ENCODE results near the gene TAPBP. TPM values are rescaled to one million over a fixed set of nuclear protein-coding genes. Genes with fewer than 3 reads are reported as not detected.

Gene TAPBP
- total and polyA plus RNA-seq, 9 of the 15 experiments (the other 6 are each of a cell fraction or from before 2014, with no cell fraction given) = 5.6 to 74.0 (median 22.3) TPM

DNA sequence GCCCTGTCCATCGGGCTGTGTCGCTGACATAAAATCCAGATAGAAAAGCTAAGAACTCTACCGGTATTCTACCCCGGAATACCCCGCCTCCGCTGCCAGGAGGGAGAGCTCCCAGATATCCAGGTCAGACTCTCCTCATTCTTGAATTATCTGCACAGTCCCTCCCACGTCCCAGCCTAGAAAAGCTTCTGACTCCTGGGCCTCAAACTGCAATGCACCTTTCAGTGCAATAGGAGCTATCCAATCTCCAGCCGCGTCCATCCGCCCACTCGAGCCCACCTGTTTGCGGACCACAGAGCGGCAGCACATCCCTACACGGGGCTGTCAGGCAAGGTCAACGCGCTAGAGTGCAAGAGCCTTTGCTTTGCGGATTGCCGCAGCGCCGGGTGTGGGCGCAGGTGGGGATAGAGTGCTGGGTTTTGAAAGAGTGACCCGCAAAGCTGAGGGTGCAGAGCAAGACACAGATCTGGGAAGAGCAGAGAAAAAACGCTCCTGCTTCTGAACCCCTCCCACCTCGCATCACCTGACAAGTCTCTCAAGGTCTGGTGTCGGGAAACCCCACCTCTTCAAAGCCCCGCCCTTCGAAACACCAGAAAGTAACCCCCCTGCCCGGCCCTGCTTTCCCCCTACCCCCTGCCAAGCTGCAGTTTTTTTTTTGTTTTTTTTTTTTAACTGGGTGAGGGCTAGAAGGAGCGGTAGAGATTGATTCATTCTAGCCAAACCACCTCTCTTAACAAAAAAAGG lies 1.3 kb downstream of the TAPBP start (continued):
- TF ChIP-seq RBM17 (IDR thresholded peaks at IDR 0.05; ENCODE audit: borderline replicate concordance, low read depth, low read length) (no peak), ELF1 (tag; IDR thresholded peaks at IDR 0.05) (no peak), SOX6 (IDR thresholded peaks at IDR 0.05) (no peak), C11orf30 (IDR thresholded peaks at IDR 0.05; ENCODE audit: low read depth) (no peak), YY1 (IDR thresholded peaks at IDR 0.05; ENCODE audit: borderline replicate concordance in 1 of 3, control insufficient read depth in 1 of 3, extremely low read depth in 1 of 3, insufficient read depth in 3 of 3, insufficient read length in 1 of 3, insufficient replicate concordance in 2 of 3, low read depth in 1 of 3, low read length in 2 of 3) (peak in 2 of 3 experiments; percentile 4 to 7), ILK (tag; IDR thresholded peaks at IDR 0.05; ENCODE audit: borderline replicate concordance, low read depth) (no peak)
- TF ChIP-seq, protein P1, sequence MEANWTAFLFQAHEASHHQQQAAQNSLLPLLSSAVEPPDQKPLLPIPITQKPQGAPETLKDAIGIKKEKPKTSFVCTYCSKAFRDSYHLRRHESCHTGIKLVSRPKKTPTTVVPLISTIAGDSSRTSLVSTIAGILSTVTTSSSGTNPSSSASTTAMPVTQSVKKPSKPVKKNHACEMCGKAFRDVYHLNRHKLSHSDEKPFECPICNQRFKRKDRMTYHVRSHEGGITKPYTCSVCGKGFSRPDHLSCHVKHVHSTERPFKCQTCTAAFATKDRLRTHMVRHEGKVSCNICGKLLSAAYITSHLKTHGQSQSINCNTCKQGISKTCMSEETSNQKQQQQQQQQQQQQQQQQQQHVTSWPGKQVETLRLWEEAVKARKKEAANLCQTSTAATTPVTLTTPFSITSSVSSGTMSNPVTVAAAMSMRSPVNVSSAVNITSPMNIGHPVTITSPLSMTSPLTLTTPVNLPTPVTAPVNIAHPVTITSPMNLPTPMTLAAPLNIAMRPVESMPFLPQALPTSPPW (CRISPR knock-in tag; IDR thresholded peaks at IDR 0.05) = peak; percentile 84
- TF ChIP-seq, protein P2, sequence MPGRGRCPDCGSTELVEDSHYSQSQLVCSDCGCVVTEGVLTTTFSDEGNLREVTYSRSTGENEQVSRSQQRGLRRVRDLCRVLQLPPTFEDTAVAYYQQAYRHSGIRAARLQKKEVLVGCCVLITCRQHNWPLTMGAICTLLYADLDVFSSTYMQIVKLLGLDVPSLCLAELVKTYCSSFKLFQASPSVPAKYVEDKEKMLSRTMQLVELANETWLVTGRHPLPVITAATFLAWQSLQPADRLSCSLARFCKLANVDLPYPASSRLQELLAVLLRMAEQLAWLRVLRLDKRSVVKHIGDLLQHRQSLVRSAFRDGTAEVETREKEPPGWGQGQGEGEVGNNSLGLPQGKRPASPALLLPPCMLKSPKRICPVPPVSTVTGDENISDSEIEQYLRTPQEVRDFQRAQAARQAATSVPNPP (IDR thresholded peaks at IDR 0.05; ENCODE audit: borderline replicate concordance, insufficient read depth, insufficient read length) = no peak
- TF ChIP-seq, protein P3, sequence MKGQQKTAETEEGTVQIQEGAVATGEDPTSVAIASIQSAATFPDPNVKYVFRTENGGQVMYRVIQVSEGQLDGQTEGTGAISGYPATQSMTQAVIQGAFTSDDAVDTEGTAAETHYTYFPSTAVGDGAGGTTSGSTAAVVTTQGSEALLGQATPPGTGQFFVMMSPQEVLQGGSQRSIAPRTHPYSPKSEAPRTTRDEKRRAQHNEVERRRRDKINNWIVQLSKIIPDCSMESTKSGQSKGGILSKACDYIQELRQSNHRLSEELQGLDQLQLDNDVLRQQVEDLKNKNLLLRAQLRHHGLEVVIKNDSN (CRISPR knock-in tag; IDR thresholded peaks at IDR 0.05) = peak; percentile 72
- TF ChIP-seq, protein P4, sequence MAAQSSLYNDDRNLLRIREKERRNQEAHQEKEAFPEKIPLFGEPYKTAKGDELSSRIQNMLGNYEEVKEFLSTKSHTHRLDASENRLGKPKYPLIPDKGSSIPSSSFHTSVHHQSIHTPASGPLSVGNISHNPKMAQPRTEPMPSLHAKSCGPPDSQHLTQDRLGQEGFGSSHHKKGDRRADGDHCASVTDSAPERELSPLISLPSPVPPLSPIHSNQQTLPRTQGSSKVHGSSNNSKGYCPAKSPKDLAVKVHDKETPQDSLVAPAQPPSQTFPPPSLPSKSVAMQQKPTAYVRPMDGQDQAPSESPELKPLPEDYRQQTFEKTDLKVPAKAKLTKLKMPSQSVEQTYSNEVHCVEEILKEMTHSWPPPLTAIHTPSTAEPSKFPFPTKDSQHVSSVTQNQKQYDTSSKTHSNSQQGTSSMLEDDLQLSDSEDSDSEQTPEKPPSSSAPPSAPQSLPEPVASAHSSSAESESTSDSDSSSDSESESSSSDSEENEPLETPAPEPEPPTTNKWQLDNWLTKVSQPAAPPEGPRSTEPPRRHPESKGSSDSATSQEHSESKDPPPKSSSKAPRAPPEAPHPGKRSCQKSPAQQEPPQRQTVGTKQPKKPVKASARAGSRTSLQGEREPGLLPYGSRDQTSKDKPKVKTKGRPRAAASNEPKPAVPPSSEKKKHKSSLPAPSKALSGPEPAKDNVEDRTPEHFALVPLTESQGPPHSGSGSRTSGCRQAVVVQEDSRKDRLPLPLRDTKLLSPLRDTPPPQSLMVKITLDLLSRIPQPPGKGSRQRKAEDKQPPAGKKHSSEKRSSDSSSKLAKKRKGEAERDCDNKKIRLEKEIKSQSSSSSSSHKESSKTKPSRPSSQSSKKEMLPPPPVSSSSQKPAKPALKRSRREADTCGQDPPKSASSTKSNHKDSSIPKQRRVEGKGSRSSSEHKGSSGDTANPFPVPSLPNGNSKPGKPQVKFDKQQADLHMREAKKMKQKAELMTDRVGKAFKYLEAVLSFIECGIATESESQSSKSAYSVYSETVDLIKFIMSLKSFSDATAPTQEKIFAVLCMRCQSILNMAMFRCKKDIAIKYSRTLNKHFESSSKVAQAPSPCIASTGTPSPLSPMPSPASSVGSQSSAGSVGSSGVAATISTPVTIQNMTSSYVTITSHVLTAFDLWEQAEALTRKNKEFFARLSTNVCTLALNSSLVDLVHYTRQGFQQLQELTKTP (IDR thresholded peaks at IDR 0.05; ENCODE audit: low read depth in 1 of 2, partially characterized antibody in 2 of 2) = no peak
- TF ChIP-seq, protein P5, sequence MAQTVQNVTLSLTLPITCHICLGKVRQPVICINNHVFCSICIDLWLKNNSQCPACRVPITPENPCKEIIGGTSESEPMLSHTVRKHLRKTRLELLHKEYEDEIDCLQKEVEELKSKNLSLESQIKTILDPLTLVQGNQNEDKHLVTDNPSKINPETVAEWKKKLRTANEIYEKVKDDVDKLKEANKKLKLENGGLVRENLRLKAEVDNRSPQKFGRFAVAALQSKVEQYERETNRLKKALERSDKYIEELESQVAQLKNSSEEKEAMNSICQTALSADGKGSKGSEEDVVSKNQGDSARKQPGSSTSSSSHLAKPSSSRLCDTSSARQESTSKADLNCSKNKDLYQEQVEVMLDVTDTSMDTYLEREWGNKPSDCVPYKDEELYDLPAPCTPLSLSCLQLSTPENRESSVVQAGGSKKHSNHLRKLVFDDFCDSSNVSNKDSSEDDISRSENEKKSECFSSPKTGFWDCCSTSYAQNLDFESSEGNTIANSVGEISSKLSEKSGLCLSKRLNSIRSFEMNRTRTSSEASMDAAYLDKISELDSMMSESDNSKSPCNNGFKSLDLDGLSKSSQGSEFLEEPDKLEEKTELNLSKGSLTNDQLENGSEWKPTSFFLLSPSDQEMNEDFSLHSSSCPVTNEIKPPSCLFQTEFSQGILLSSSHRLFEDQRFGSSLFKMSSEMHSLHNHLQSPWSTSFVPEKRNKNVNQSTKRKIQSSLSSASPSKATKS (CRISPR knock-in tag; IDR thresholded peaks at IDR 0.05) = no peak

All from K562 (cell line).